Mucosa of stomach (tissue), 1 donor: ENCODE measurements around the gene MRRF.

Experiments used
- H3K27me3 ChIP-seq: one replicate; pipeline ENCODE4 v1.7.0; 2013; ENCODE audit warnings: mild to moderate bottlenecking, low read length; ENCODE audit not compliant: control insufficient read depth, insufficient read depth
- H3K36me3 ChIP-seq: one replicate; pipeline ENCODE4 v1.7.0; 2013; ENCODE audit warnings: low read length; ENCODE audit not compliant: control insufficient read depth, insufficient read depth
- H3K4me1 ChIP-seq: one replicate; pipeline ENCODE4 v1.7.0; 2013; ENCODE audit warnings: mild to moderate bottlenecking, low read length; ENCODE audit not compliant: control insufficient read depth, insufficient read depth
- H3K4me3 ChIP-seq: one replicate; pipeline ENCODE4 v1.7.0; 2013; ENCODE audit warnings: low read length
- H3K9ac ChIP-seq: one replicate; pipeline ENCODE4 v1.7.0; 2013; ENCODE audit warnings: mild to moderate bottlenecking, low read length, moderate library complexity
- H3K9me3 ChIP-seq: one replicate; pipeline ENCODE4 v1.7.0; 2013; ENCODE audit warnings: mild to moderate bottlenecking, low read length, moderate library complexity; ENCODE audit not compliant: control insufficient read depth
- donor health status: Pancreatic carcinoma.

MRRF gene

DNA sequence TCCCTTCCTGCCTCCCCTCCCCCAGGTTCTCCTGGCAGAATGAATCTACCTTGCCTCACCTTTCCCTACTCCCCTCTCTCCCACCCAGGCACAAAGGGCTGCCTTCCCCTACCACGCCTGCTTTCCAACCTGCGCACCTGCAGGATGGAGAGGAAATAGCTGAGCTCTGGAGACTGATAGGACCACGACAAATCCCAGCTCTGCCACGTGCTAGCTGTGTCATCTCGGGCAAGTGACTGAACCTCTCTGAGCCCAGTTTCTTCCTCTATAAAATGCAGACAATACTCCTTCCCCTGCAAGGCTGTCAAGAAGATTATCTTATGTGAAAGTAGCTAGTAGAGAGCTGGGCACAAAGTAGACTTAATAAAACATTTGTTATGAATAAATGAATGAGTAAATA lies 74.9 kb downstream of the MRRF start:
- Histone ChIP-seq H3K4me3 (no peak overlapping the region), H3K27me3 (peaks cover 33% of the 10 kb centered on the region), H3K9me3 (no peaks in the 10 kb centered on the region), H3K36me3 (no peaks in the 10 kb centered on the region), H3K4me1 (no peaks in the 10 kb centered on the region), H3K9ac (no peak overlapping the region)

GRCh38 chr9:122340161-122340560 lies 75.5 kb downstream of the MRRF start:
- Histone ChIP-seq H3K36me3 (no peaks in the 10 kb centered on the region), H3K9ac (no peak overlapping the region), H3K4me3 (no peak overlapping the region), H3K27me3 (peaks cover 33% of the 10 kb centered on the region), H3K9me3 (no peaks in the 10 kb centered on the region), H3K4me1 (no peaks in the 10 kb centered on the region)

DNA sequence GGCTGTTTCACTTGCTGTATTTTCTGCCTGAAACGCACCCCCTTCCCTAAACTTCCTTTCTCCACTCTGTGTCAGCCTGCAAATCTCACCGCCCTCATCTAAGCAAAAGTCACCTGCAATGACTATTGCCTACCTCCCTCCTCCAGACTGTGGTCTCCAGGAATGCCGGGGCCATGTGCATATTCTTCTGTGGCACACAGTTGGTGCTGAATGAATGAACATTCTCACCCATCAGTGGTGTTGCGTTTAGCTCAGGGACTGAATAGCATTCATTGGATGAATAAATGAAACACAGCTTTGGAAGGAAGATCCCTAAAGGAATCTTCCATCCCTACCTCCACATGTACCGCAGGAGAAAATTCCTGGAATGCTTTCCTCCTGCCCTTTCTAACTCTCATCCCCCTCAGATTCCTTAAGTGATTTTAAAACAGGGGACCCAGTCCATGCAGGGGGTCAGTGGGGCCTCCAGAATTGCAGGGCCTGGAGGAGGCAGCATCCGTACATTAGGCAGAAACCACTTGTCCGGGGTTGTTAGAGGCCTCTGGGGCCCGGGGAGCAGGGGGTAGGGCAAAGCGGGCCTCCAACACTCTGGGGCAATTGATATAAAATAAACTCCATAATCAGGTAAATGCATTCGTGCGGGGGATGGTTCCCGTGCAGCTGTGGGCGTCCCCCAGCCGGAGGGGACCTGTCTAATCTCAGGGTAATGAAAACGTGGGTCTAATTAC lies 77.8 kb downstream of the MRRF start:
- Histone ChIP-seq H3K4me1 (peaks cover 9% of the 10 kb centered on the region), H3K36me3 (no peaks in the 10 kb centered on the region), H3K4me3 (no peak overlapping the region), H3K9ac (no peak overlapping the region), H3K9me3 (no peaks in the 10 kb centered on the region), H3K27me3 (peaks cover 22% of the 10 kb centered on the region)

DNA sequence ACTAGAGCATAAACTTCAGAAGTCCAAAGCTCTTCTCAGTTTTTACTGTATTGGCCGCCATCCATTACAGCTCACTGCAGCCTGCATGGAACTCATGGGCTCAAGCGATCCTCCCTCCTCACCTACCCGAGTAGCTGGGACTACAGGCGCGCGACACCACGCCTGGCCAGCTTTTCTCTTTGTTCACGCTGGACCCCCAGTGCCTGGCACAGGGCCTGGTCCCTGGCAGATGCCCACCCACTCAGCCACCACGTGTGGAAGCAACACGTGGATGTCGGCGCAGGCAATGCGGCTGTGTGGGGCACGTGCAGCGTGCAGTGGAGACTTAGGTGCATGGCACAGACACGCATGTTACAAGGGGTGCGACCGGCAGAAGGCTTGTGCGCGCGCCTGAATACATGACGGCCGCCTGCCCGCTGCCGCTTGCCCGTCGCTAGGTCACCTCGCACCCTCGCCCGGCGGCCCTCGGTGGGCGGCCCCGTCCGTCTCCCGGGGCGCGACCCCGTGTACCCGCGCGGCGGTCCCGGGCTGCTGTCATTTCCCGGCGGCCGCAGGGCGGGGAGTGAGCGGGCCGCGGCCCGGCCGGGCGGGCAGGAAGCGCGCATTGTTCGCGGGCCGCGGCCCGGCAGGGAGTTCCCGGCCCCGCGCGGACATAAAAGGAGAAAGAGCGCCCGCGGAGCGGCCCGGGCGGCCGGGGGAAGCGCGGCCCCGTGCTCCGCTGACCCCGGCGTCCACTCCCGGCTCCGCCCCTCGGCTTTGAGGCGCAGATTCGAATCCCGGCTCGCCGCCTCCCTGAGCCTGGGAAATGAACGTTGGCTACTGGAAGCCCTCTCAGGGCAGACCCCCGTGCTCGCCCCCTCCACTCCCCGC lies 82.0 kb downstream of the MRRF start:
- Histone ChIP-seq H3K9ac (peak overlapping the region; percentile 70), H3K36me3 (no peaks in the 10 kb centered on the region), H3K4me3 (peak overlapping the region; percentile 50), H3K9me3 (no peaks in the 10 kb centered on the region), H3K4me1 (peaks cover 24% of the 10 kb centered on the region), H3K27me3 (peaks cover 3% of the 10 kb centered on the region)

GRCh38 chr9:122347348-122348287 lies 82.9 kb downstream of the MRRF start:
- Histone ChIP-seq H3K27me3 (peaks cover 3% of the 10 kb centered on the region), H3K9ac (peak overlapping the region; percentile 70), H3K9me3 (no peaks in the 10 kb centered on the region), H3K36me3 (no peaks in the 10 kb centered on the region), H3K4me3 (peak overlapping the region; percentile 3), H3K4me1 (peaks cover 24% of the 10 kb centered on the region)

GRCh38 chr9:122348288-122348777 lies 83.7 kb downstream of the MRRF start:
- H3K4me3 ChIP-seq, result no peak overlapping the region
- H3K36me3 ChIP-seq, result no peaks in the 10 kb centered on the region
- H3K9me3 ChIP-seq, result no peaks in the 10 kb centered on the region
- no peak overlapping the region for H3K9ac ChIP-seq
- peaks cover 3% of the 10 kb centered on the region for H3K27me3 ChIP-seq
- peaks cover 24% of the 10 kb centered on the region for H3K4me1 ChIP-seq

DNA sequence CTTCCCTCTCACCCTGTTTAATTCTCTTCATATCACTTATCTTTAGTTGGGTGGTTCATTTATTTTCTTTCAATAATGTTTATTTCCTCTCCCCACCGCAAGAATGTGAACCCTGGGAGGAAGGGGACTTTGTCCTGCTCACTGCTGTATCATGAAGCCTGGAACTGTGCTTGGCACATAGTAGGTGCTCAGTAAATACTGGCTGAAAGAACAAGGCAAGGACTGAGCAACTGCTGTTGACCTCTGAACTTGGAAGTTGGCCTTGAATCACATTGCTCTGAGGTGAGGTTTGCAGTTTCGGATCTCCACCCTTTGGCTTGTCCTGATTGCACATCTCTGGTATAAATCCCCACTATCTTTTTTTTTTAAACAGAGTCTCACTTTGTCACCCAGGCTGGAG lies 84.1 kb downstream of the MRRF start:
- no peak overlapping the region for H3K4me3 ChIP-seq
- H3K9me3 ChIP-seq, result no peaks in the 10 kb centered on the region
- H3K27me3 ChIP-seq, result peaks cover 3% of the 10 kb centered on the region
- H3K4me1 ChIP-seq, result peaks cover 24% of the 10 kb centered on the region
- no peak overlapping the region for H3K9ac ChIP-seq
- H3K36me3 ChIP-seq, result no peaks in the 10 kb centered on the region

- no peaks in the 10 kb centered on the region for H3K9me3 ChIP-seq
- peaks cover 3% of the 10 kb centered on the region for H3K27me3 ChIP-seq
- peaks cover 24% of the 10 kb centered on the region for H3K4me1 ChIP-seq
- no peak overlapping the region for H3K4me3 ChIP-seq
- H3K36me3 ChIP-seq, result no peaks in the 10 kb centered on the region
- H3K9ac ChIP-seq, result no peak overlapping the region
Observed at GRCh38 chr9:122349201-122349600, 84.5 kb downstream of the MRRF start.

GRCh38 chr9:122350577-122351355 lies 86.1 kb downstream of the MRRF start:
- Histone ChIP-seq H3K4me3 (no peak overlapping the region), H3K27me3 (peaks cover 3% of the 10 kb centered on the region), H3K9ac (no peak overlapping the region), H3K9me3 (no peaks in the 10 kb centered on the region), H3K36me3 (no peaks in the 10 kb centered on the region), H3K4me1 (peaks cover 24% of the 10 kb centered on the region)

DNA sequence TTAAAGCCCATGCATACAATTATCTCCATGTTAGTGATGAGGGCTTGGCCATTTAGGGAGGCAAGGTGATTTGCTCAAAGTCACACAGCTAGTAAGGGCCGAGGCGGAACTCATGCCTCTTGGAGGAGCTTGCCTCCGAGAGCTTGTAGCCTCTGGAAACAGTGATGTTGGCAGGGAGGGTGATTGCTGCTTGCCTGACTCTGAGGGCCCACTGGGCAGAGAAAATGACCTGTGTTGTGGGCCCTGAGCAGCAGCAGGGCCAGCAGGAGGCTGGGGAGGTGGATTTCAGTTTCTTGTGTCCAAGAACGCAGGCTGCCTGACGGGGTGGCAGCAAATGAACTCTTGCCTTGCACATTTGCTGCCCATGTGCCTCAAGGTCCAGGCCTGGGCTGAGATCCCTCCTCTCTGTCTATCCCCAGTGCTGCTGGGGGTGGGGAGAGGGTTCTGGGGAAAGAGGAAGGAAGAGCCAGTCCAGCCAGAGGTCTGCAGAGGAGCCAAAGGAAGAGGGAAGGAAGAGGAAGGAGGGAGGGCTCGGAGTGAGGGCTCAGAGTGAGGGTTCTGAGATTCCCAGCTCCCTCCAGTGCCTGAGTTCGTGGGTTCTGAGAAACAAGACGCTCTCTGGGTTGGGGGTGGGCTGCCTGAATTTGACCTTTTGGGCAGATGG lies 90.0 kb downstream of the MRRF start:
- Histone ChIP-seq H3K4me1 (no peaks in the 10 kb centered on the region), H3K4me3 (no peak overlapping the region), H3K36me3 (no peaks in the 10 kb centered on the region), H3K9ac (no peak overlapping the region), H3K27me3 (peaks cover 3% of the 10 kb centered on the region), H3K9me3 (no peaks in the 10 kb centered on the region)
